Naive B cell (primary cell): ENCODE data around the gene PRSS27. TPM values are rescaled to one million over a fixed set of nuclear protein-coding genes. Genes with fewer than 3 reads are reported as not detected.
"Not testable (repeated sequence)": the region's sequence is repeated elsewhere in the genome, so short reads cannot be mapped to it uniquely, and the experiment has no call there.

ENCODE experiments used
- ATAC-seq, 2 donors: fragments of 150-1000 bp; cut with Tn5 transposase; 2 replicates each; pipeline ENCODE4 v1.10.0; 2021; ENCODE audit warnings: low read depth in 2 of 2, mild to moderate bottlenecking in 2 of 2, moderate library complexity in 2 of 2
- DNase-seq: peaks from one replicate; pipeline ENCODE4 v3.0.0; 2022
- H3K27ac Mint-ChIP-seq, 6 donors: one replicate each; pipeline ENCODE4 v1.8.0; 2020 to 2022; ENCODE audit warnings: mild to moderate bottlenecking in 6 of 6, mixed read lengths in 6 of 6, moderate library complexity in 5 of 6, inconsistent platforms in 2 of 6
- H3K27me3 Mint-ChIP-seq, 3 donors: one replicate each; pipeline ENCODE4 v1.8.0; 2021 to 2022; ENCODE audit warnings: mixed read lengths in 3 of 3, mild to moderate bottlenecking in 1 of 3
- H3K36me3 Mint-ChIP-seq, 2 donors: one replicate each; pipeline ENCODE4 v1.8.0; 2020 to 2022; ENCODE audit warnings: mixed read lengths in 2 of 2, inconsistent platforms in 1 of 2, mild to moderate bottlenecking in 1 of 2
- H3K4me1 Mint-ChIP-seq, 3 donors: one replicate each; pipeline ENCODE4 v1.8.0; 2020 to 2022; ENCODE audit warnings: mixed read lengths in 3 of 3, inconsistent platforms in 1 of 3, mild to moderate bottlenecking in 1 of 3, moderate library complexity in 1 of 3
- H3K4me3 Mint-ChIP-seq, 8 donors: one replicate each; pipeline ENCODE4 v1.8.0; 2020 to 2022; ENCODE audit warnings: mild to moderate bottlenecking in 8 of 8, mixed read lengths in 8 of 8, moderate library complexity in 8 of 8, inconsistent platforms in 2 of 8
- H3K9me3 Mint-ChIP-seq, 7 donors: one replicate each; pipeline ENCODE4 v1.8.0; 2020 to 2022; ENCODE audit warnings: mixed read lengths in 7 of 7, mild to moderate bottlenecking in 5 of 7, inconsistent platforms in 2 of 7, moderate library complexity in 1 of 7
- polyA plus RNA-seq, 6 donors: library from polyadenylated mRNA; unstranded; fragments of 300-500 nt; fragmentation: Illumina TruSeq; gene quantifications; one replicate each; pipeline ENCODE4 v1.2.3, GENCODE V29; 2021; ENCODE audit warnings: low read depth in 6 of 6

The PRSS27 gene
- polyA plus RNA-seq, 6 donors from 2014 or later = 0.36 TPM; not detected in 5

DNA sequence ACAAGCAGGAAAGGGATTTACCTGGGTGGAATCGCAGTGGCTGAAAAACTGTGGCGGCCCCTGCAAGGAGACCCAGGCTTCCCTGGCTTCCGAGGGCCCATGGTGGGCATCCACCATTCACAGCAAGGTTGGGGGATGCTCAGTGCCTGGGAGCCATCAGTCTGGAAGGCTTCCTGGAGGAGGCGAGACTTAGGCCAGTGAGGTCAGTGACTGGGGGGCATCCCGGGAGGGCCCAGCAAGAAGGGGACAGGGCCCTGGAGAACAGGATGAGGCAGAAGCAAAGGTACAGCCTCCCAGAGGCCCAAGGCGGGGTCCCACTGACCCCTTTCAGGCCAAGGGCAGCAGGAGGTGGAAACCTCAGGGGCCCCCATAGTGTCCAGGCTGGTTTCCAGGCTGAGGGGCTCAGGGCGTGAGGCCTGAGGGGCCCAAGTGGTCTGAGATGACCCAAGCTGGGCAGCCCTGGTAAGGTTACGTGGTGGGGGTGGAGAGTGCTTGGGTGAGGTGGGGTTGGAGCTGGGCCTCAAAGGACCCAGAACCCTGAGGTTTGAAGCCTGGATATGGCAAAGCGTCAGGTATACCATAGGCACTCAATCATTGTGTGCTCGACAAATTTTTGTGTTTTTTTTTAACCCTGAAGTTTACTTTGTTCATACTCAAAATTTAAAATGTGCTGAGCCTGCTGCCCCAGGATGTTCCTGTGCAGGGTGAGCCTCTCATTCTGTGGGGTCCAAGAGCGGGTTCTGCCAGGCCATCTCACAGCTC is 16.6 kb upstream of the PRSS27 start:
- no peaks in the 10 kb centered on the region for H3K4me1 Mint-ChIP-seq
- H3K9me3 Mint-ChIP-seq = no peaks in the 10 kb centered on the region
- no peak for ATAC-seq
- H3K4me3 Mint-ChIP-seq = no peak overlapping the region
- peaks cover 0 to 6% (median 0%) of the 10 kb centered on the region in 3 donors for H3K27me3 Mint-ChIP-seq
- H3K36me3 Mint-ChIP-seq = no peaks in the 10 kb centered on the region
- DNase-seq = no peak
- H3K27ac Mint-ChIP-seq = no peak overlapping the region

DNA sequence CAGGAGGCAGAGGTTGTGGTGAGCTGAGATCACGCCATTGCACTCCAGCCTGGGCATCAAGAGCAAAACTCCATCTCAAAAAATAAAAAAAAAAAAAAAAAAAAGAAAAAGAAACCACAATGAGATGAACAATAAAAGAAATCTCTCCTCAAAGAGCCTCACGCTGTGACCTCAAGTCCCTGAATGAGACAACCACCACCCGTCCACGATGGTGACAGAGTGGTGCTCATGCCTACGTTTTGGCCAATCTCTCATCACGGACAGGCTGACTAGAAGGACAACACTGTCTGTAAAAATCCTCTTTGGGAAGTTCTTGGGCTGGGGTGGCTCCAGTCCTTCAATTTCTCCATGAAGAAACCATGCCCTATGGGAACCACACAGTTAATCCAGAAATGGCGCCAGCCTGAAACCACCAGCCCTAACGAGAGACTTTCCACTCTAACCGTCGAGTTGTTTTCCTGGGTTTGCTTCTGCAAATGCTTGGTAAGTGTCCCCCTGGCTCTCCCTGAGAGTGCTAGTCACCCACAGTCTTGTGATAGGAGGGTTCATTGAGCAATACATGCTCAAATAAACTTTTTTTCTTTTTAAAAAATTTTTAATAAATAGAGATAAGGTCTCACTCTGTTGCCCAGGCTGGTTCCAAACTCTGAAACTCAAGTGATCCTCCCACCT is 15.0 kb upstream of the PRSS27 start:
- H3K27me3 Mint-ChIP-seq = no peaks in the 10 kb centered on the region
- H3K4me3 Mint-ChIP-seq = no peak overlapping the region
- H3K9me3 Mint-ChIP-seq = no peaks in the 10 kb centered on the region
- DNase-seq = no peak
- H3K36me3 Mint-ChIP-seq = no peaks in the 10 kb centered on the region
- no peaks in the 10 kb centered on the region for H3K4me1 Mint-ChIP-seq
- no peak overlapping the region for H3K27ac Mint-ChIP-seq
- ATAC-seq = no peak

DNA sequence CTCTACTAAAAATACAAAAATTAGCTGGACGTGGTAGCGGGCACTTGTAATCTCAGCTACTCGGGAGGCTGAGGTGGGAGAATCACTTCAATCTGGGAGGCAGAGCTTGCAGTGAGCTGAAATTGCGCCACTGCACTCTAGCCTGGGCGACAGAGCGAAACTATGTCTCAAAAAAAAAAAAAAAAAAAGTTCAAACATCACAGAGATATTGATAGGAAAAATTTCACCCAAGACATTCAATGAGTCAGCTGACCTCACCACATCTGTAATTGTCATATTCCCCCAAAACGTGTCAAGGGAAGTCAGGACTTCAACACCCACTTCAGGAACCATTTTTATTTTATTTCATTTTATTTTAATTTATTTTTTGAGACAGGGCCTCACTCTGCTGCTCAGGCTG is 8.0 kb upstream of the PRSS27 start:
- ATAC-seq (no peak), DNase-seq (no peak)
- peaks cover 10 to 18% (median 17%) of the 10 kb centered on the region in 3 donors for H3K27me3 Mint-ChIP-seq
- no peaks in the 10 kb centered on the region for H3K36me3 Mint-ChIP-seq
- no peak overlapping the region for H3K4me3 Mint-ChIP-seq
- no peaks in the 10 kb centered on the region for H3K9me3 Mint-ChIP-seq
- H3K4me1 Mint-ChIP-seq = no peaks in the 10 kb centered on the region
- H3K27ac Mint-ChIP-seq = peak overlapping the region in 1 of 6 donors; percentile 59

DNA sequence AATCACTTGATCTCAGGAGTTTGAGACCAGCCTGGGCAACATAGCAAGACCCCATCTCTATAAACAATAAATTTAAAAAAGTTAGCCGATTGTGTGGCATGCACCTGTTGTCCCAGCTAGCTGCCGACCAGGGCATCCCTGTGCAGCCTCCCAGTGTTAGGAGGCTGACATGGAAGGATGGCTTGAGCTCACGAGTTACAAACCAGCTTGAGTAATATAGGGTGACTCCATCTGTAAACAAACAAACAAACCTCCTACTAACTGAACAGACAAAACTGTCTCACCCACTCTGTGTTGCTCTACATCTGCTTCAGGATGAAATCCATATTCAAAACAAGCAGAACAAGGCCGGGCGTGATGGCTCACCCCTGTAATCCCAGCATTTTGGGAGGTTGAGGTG is 6.9 kb upstream of the PRSS27 start:
- Mint-ChIP-seq H3K4me1 (peaks cover 0 to 3% (median 0%) of the 10 kb centered on the region in 3 donors), H3K27me3 (peaks cover 10 to 18% (median 17%) of the 10 kb centered on the region in 3 donors), H3K36me3 (no peaks in the 10 kb centered on the region), H3K9me3 (no peaks in the 10 kb centered on the region), H3K4me3 (no peak overlapping the region), H3K27ac (no peak overlapping the region)
- no peak for DNase-seq
- no peak for ATAC-seq

DNA sequence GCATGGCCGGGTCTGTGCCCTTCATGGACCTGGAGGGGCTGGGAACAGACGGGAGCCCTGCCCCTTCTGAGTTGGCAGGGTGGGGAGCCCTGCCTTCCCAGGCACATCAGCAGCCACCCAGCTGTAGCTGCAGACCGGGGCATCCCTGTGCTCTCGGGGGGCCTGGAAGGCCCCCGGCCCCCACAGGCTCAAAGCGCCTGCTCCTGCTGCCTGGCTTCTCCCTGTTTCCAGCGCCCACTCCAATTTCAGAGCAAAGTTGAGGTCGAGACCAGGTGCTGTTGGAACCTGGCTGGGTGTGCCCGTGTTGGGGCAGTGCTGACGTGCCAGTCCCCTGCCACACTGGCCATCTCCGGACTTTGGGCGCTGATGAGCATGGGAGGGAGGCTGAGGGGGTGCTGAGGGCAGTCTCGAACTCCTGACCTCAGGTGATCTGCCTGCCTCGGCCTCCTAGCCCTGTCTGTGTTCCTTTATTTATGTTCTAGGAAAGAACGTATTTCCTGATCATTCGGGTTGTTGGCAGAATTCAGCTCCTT is 4.9 kb upstream of the PRSS27 start:
- Mint-ChIP-seq H3K9me3 (no peaks in the 10 kb centered on the region), H3K27ac (no peak overlapping the region), H3K36me3 (no peaks in the 10 kb centered on the region), H3K4me1 (peaks cover 0 to 4% (median 0%) of the 10 kb centered on the region in 3 donors), H3K27me3 (peaks cover 10 to 18% (median 17%) of the 10 kb centered on the region in 3 donors), H3K4me3 (peak overlapping the region in 2 of 8 donors; percentile 35 to 83)
- DNase-seq = no peak
- ATAC-seq = no peak

DNA sequence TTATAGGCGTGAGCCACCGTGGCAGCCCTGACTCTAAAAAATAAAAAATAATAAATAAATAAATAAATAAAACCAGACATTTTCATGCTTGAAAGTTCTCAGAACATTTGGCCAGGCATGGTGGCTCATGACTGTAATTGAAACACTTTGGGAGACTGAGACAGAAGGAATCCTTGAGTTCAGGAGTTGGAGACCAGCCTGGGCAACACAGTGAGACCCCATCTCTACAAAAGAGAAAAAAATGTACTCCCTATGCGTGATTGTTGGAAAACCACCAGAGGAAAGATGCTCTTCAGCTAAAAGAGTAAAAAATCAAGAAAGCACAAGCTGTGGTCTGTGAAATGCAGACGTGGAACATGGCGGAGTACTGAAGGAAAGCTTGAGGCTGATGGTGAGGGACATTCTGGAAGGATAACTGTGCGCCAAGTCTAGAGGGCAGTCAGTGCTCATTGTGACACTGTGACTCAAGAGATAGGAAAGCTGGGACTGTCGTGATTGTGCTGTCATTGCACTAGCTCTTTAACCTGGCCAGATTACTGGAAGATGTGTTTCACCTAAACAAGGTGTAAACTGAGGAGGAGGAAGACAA is 4.2 kb upstream of the PRSS27 start:
- ATAC-seq = no peak

DNA sequence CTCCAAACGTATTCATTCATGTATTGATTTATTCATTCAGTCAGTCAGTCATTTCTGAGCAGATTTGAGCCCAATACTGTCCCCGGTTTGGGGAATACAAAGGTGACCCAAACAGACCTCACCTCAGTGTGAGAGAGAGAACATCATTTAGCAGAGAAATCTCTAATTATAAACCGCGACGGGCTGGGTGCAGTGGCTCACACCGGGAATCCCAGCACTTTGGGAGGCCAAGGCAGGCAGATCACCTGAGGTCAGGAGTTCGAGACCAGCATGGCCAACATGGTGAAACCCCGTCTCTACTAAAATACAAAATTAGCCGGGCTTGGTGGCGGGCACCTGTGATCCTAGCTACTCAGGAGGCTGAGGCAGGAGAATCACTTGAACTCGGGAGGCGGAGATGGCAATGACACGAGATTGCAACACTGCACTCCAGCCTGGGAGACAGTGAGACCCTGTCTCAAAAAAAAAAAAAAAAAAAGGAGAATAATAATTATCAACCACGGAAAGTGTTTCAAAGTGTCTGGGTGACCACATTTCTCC is 1.7 kb upstream of the PRSS27 start:
- H3K36me3 Mint-ChIP-seq, H3K4me1 Mint-ChIP-seq, H3K9me3 Mint-ChIP-seq, DNase-seq, ATAC-seq: not testable (repeated sequence)
- peaks cover 10 to 18% (median 17%) of the 10 kb centered on the region in 3 donors for H3K27me3 Mint-ChIP-seq
- peak overlapping the region in 3 of 6 donors; percentile 26 to 70 (median 54) for H3K27ac Mint-ChIP-seq
- peak overlapping the region; percentile 52 to 82 (median 64) for H3K4me3 Mint-ChIP-seq

More for the DNA sequence above, 4.2 kb upstream of the PRSS27 start:
- no peak for DNase-seq
- Mint-ChIP-seq H3K27ac (peak overlapping the region in 1 of 6 donors; percentile 44), H3K9me3 (no peaks in the 10 kb centered on the region), H3K4me1 (peaks cover 0 to 4% (median 0%) of the 10 kb centered on the region in 3 donors), H3K27me3 (peaks cover 10 to 18% (median 17%) of the 10 kb centered on the region in 3 donors), H3K4me3 (peak overlapping the region in 1 of 8 donors; percentile 3), H3K36me3 (no peaks in the 10 kb centered on the region)

DNA sequence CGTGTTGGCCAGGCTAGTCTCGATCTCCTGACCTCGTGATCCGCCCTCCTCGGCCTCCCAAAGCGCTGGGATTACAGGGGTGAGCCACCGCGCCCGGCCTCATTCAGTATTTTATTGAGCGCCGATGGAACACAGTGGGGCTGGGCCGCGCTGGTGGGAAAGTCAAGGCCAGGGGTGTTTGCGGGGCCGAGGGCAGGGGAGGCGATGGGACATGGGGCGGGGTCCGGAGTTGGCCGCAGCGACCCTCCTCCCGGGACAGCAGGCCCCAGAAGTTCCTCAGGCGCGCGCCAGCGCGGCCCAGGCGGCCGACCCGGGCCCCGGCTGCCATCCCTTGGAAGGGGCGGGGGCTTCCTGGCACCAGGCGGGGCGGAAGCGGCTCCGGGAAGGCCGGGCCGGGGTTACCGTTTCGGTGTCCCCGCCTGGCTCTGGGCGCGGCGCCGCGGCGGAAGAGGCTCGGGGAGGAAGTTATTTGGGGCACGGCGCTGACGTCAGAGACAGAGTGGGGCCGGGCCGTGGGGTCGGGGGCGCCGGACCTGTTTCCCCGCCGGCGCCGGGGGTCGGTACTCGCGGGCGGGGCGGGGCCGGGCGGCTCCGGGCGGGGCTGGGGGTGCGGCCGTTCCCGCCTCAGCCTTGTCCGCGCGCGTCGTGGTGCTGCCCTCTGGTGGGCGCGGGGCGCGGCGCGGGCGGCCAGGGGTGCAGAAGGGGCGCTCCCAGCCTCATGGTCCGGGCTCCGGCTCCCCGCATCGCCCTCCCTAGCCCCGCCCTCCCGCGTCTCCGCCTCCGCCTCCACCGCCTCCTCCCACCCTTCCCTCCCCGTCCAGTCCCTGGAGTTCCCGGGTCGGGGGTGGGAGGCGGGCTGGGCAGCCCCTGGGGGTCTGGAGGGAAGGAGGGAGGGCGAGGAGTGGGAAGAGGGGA is 952 bp upstream of the PRSS27 start:
- DNase-seq (peak; percentile 83), ATAC-seq (peak; percentile 88 to 89)
- H3K4me3 Mint-ChIP-seq = peak overlapping the region; percentile 58 to 86 (median 77)
- peaks cover 0 to 5% (median 1%) of the 10 kb centered on the region in 3 donors for H3K4me1 Mint-ChIP-seq
- no peaks in the 10 kb centered on the region for H3K9me3 Mint-ChIP-seq
- H3K27me3 Mint-ChIP-seq = peaks cover 10 to 18% (median 17%) of the 10 kb centered on the region in 3 donors
- H3K27ac Mint-ChIP-seq = peak overlapping the region; percentile 75 to 93 (median 83)
- no peaks in the 10 kb centered on the region for H3K36me3 Mint-ChIP-seq

DNA sequence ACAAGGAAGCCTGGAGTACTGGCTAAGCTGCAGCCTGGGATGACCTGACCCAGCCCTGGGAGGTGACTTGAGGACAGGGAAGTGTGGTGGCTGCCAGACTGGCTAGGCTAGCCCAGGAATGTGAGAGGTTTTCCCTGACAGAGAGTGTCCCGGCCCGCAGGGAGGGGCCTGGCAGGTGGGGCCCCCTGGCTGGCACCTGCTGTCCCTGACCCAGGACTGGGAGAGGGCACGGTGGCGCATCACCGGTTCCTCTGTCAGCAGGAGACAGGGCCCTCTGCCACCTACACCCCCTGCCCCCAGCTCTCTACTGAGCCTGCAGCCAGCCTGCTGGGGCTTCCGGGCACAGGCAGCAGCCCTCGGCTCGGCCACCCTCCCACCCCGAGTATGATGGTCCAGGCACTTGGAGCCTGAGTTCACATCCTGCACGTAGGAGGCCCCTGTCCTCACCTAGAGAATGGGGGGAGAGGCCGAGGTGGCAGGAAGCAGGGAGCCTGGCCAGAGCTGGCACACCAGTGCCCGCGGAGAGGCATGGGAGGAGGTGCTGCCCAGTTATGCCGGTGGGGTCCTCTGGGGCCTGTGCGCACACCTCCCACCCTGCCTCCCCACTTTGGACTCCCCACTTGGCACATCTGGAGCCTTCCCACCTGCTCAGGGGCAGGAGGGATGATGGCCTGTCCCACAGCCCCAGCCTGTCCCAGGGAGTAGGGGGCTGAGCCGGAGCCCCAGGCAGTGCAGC is 528 bp downstream of the PRSS27 start:
- H3K4me1 Mint-ChIP-seq = peaks cover 7 to 15% (median 11%) of the 10 kb centered on the region in 3 donors
- H3K9me3 Mint-ChIP-seq = no peaks in the 10 kb centered on the region
- no peaks in the 10 kb centered on the region for H3K36me3 Mint-ChIP-seq
- peak overlapping the region in 5 of 8 donors; percentile 40 to 83 (median 56) for H3K4me3 Mint-ChIP-seq
- no peak for ATAC-seq
- H3K27ac Mint-ChIP-seq = no peak overlapping the region
- H3K27me3 Mint-ChIP-seq = peaks cover 4 to 12% (median 11%) of the 10 kb centered on the region in 3 donors
- DNase-seq = no peak

DNA sequence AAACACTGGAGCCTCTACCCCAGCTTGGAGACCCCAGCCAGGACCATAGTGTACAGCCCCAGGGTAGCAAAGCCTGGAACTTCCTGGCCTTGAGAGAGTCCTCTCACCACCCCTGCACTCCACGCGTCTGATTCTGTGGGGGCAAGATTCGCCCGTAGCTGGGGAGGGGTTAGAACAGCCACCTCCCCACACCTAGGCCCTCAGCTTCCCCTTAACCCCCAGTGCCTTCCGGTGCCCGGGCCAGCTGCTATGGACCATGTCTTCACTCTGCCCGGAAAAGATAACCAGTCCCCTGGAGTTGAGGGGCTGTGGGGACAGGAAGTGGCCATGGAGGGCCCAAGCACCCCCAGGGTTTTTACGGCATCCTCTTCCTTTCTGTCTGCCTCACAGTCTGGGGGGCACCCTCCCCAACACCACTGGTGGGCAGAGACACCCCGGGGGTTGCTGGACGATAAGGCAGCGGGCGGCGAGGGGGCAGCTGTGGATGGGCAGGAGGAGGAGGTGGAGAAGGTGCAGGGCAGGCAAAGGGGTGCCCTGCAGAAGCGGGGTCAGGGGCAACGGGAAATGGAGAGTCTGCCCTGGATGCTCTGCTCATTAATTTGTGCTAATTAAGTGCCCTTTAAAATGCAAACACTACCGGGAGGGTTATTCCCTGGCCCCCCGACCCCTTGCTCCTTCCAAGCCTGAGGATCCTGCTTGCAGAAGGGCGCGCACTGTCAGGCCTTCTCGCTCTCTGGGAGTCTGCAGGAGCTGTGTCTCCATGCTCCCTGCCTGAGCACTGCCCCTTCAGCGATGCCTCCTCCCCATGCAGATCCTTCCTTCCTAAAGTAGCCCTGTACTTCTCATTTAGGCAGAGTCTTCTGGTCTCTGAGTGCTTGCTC is 2.4 kb downstream of the PRSS27 start:
- no peaks in the 10 kb centered on the region for H3K36me3 Mint-ChIP-seq
- ATAC-seq = no peak
- peaks cover 0 to 13% (median 7%) of the 10 kb centered on the region in 3 donors for H3K27me3 Mint-ChIP-seq
- peak overlapping the region in 2 of 8 donors; percentile 12 to 41 for H3K4me3 Mint-ChIP-seq
- no peak for DNase-seq
- H3K9me3 Mint-ChIP-seq = no peaks in the 10 kb centered on the region
- H3K4me1 Mint-ChIP-seq = peaks cover 7 to 15% (median 14%) of the 10 kb centered on the region in 3 donors
- no peak overlapping the region for H3K27ac Mint-ChIP-seq

DNA sequence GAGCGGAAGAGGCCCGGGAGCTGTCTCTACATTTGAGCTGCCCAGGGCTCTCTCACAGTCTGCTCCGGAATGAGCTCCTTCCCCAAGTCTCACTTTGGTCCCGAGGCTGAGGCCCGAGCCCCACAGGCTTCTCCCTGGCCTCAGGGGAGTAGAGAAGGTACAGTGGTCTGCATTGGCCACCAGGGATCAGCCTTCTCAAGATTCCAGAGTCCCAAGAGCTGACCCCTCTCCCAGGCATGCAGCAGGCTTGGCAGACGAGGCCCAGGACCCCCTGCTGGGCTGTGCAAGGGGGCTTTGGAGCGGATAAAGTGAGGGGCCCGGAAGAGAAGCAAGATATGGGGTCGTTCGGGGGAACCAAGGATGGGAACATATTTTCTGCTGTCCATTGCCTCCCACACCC is 3.1 kb downstream of the PRSS27 start:
- no peak for DNase-seq
- Mint-ChIP-seq H3K36me3 (no peaks in the 10 kb centered on the region), H3K4me1 (peaks cover 7 to 15% (median 11%) of the 10 kb centered on the region in 3 donors), H3K4me3 (no peak overlapping the region), H3K27ac (no peak overlapping the region), H3K9me3 (no peaks in the 10 kb centered on the region), H3K27me3 (peaks cover 0 to 13% (median 7%) of the 10 kb centered on the region in 3 donors)
- no peak for ATAC-seq
